Panc1 (cell line): ENCODE results near the gene ZNG1F.
"Not testable (repeated sequence)": the region's sequence is repeated elsewhere in the genome, so short reads cannot be mapped to it uniquely, and the experiment has no call there.

ENCODE experiments used
- CTCF ChIP-seq: fragments of 450-650 bp; IDR thresholded peaks from 2 replicates; pipeline ENCODE4 v1.5.1; 2017; ENCODE audit warnings: mild to moderate bottlenecking
- POLR2AphosphoS5 ChIP-seq: IDR thresholded peaks from 2 replicates; pipeline ENCODE4 v1.6.1; 2012; ENCODE audit warnings: mild to moderate bottlenecking, low read depth, low read length, moderate library complexity
- REST ChIP-seq, 2 experiments: IDR thresholded peaks; 2 replicates each; pipeline ENCODE4 v1.6.1; 2011 to 2012; ENCODE audit warnings: low read depth in 2 of 2, control low read depth in 1 of 2, low read length in 1 of 2, mild to moderate bottlenecking in 1 of 2, moderate library complexity in 1 of 2; ENCODE audit not compliant: insufficient read depth in 1 of 2
- SIN3A ChIP-seq: IDR thresholded peaks from 2 replicates; pipeline ENCODE4 v1.6.1; 2012; ENCODE audit warnings: low read depth, mild to moderate bottlenecking, low read length, moderate library complexity, borderline replicate concordance; ENCODE audit not compliant: insufficient read depth

DNA sequence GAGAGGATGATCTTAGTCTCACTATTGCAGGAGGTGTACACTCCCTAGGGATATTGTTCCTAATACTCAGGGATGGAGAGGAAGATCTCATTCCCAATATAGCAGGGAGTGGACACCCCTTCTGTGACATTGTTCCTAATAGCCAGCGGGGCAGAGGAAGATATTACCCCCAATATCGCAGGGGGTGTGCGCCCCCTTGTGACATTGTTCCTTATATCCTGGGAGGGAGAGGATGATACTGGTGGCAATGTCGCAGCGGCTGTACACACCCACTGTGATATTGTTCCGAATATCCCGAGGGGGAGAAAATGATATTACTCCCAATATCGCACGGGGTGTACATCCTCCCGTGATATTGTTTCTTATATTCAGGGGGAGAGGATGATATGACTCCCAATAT, 78.2 kb downstream of the ZNG1F start:
- TF ChIP-seq CTCF; REST (IDR thresholded peaks at IDR 0.05; ENCODE audit: insufficient read depth in 1 of 2, low read depth in 2 of 2, low read length in 1 of 2); SIN3A; POLR2AphosphoS5: not testable (repeated sequence)
